ENCODE data around the gene CELA3A. TPM values are rescaled to one million over a fixed set of nuclear protein-coding genes. Genes with fewer than 3 reads are reported as not detected.
"Not testable (repeated sequence)": the region's sequence is repeated elsewhere in the genome, so short reads cannot be mapped to it uniquely, and the experiment has no call there.

The CELA3A gene
- total RNA-seq, 1 donor from 2014 or later = not detected

- DNase-seq (ENCODE audit: missing footprints); intact Hi-C loops (cut with DNase I); ATAC-seq: not testable (repeated sequence)
Measured at GRCh38 chr1:21976703-21977239, 24.7 kb upstream of the CELA3A start, which contains the start of gene CELA3B. Gene CELA3B, plus strand, starts transcription at chr1:21977022. Its CDS starts 18 bp downstream, at chr1:21977040.

- ATAC-seq = not testable (repeated sequence)
Measured at GRCh38 chr1:21978209-21978608, 23.2 kb upstream of the CELA3A start.

DNA sequence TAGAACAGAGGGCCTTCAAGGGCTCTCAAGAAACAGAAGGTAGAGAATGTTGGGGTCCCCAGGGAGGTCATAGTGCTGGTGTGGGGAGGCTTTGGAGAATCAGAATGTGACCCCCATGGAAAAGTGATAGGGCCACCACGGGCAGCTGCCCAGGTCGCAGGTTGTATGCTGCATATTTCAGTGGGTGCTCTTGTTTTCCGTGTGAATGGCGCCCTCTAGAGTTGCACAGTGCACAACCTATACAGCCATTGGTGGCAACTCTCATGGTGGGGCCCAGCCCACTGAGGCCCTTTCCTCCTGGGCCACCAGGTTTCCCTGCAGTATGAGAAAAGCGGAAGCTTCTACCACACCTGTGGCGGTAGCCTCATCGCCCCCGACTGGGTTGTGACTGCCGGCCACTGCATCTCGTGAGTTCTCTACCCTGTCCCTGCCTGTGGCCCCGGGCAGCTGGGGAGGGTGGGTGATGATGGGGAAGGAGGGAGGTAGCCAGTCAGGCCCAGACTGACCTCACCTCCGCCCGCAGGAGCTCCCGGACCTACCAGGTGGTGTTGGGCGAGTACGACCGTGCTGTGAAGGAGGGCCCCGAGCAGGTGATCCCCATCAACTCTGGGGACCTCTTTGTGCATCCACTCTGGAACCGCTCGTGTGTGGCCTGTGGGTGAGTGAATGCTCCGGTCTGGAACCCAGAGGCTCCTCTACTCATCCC is 20.8 kb upstream of the CELA3A start:
- ATAC-seq = peak; percentile 58
- not testable (repeated sequence) for DNase-seq (ENCODE audit: missing footprints)

More at GRCh38 chr1:21978209-21978608, 23.2 kb upstream of the CELA3A start:
- intact Hi-C loops (cut with DNase I); DNase-seq (ENCODE audit: missing footprints): not testable (repeated sequence)

GRCh38 chr1:21981253-21981652 is 20.2 kb upstream of the CELA3A start:
- DNase-seq (ENCODE audit: missing footprints); ATAC-seq; intact Hi-C loops (cut with DNase I): not testable (repeated sequence)

More for the DNA sequence above, 20.8 kb upstream of the CELA3A start:
- intact Hi-C loops (cut with DNase I) = not testable (repeated sequence)

DNA sequence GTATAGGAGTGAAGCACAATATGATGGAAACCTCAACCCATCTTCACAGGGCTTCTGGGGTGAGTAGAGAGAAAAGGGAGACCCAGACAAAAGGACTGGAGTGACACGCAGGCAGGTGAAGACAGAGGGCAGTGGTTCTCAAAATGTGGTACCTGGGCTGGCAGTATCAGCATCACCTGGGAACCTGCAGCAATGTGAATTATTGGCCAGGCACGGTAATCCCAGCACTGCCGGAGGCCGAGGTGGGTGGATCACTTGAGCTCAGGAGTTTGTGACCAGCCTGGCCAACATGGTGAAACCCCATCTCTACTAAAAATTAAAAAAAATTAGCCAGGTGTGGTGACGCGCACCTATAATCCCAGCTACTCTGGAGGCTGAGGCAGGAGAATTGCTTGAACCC is 19.3 kb upstream of the CELA3A start:
- intact Hi-C loops (cut with DNase I); ATAC-seq; DNase-seq (ENCODE audit: missing footprints): not testable (repeated sequence)

DNA sequence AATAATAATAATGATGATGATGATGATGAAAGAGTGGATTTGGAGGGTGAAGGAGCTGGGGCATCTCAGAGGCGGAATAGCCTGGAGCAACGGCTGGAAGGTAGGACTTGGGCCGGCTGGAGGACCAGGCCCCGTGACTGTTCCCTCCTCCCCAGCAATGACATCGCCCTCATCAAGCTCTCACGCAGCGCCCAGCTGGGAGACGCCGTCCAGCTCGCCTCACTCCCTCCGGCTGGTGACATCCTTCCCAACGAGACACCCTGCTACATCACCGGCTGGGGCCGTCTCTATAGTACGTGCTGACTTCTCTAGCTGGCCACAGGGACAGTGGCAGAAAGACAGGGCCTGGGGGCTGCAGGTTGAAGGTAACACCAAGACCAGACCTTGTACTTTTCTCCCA is 17.9 kb upstream of the CELA3A start:
- intact Hi-C loops (cut with DNase I); ATAC-seq; DNase-seq (ENCODE audit: missing footprints): not testable (repeated sequence)

GRCh38 chr1:21985893-21986292 is 15.6 kb upstream of the CELA3A start:
- ATAC-seq; intact Hi-C loops (cut with DNase I): not testable (repeated sequence)

DNA sequence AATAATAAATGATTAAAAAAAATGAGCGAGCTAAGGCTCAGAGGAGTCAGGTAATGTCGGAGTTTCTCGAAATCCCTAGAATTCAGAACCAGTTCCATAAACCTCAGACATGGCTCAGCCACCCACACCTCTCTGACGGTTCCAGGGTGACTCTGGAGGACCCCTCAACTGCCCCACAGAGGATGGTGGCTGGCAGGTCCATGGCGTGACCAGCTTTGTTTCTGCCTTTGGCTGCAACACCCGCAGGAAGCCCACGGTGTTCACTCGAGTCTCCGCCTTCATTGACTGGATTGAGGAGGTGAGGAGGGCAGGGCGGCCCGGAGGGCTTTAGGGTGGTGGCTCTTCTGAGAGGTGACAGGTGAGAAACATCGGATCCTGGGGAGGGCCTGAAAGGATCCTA is 15.1 kb upstream of the CELA3A start:
- ATAC-seq; intact Hi-C loops (cut with DNase I); DNase-seq (ENCODE audit: missing footprints): not testable (repeated sequence)

More at GRCh38 chr1:21985893-21986292, 15.6 kb upstream of the CELA3A start:
- not testable (repeated sequence) for DNase-seq (ENCODE audit: missing footprints)

DNA sequence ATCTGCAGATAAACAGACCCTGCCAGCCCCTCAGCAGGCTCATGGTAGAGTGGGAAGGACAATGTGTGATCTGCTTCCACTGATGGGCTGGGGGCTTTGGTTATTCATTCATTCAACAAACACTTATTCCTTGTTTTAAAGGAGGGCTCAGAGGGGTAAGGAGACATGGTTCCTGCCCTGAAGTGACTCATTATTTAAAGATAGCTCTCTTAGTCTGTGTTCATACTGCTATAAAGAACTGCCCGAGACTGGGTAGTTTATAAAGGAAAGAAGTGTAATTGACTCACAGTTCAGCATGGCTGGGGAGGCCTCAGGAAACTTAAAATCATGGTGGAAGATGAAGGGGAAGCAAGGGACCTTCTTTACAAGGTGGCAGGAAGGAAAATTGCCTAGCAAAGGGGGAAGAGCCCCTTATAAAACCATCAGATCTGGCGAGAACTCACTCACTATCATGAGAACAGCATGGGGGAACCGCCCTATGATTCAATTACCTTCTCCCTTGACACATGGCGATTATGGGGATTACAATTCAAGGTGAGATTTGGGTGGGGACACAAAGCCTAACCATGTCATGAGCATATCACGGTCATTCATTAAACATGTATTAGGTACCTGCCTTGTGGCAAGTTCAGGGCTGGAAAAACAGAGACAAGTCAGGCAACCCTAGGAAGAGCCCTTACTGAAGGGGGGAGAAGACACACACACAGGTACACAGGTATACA is 11.6 kb upstream of the CELA3A start:
- intact Hi-C loops (cut with DNase I); ATAC-seq; DNase-seq (ENCODE audit: missing footprints): not testable (repeated sequence)

- DNase-seq (ENCODE audit: missing footprints); intact Hi-C loops (cut with DNase I); ATAC-seq: not testable (repeated sequence)
Measured at GRCh38 chr1:21992186-21992585, 9.3 kb upstream of the CELA3A start.

GRCh38 chr1:21994716-21995115 is 6.7 kb upstream of the CELA3A start:
- DNase-seq (ENCODE audit: missing footprints); ATAC-seq; intact Hi-C loops (cut with DNase I): not testable (repeated sequence)

GRCh38 chr1:21996663-21996970 is 4.8 kb upstream of the CELA3A start:
- intact Hi-C loops (cut with DNase I); DNase-seq (ENCODE audit: missing footprints); ATAC-seq: not testable (repeated sequence)

DNA sequence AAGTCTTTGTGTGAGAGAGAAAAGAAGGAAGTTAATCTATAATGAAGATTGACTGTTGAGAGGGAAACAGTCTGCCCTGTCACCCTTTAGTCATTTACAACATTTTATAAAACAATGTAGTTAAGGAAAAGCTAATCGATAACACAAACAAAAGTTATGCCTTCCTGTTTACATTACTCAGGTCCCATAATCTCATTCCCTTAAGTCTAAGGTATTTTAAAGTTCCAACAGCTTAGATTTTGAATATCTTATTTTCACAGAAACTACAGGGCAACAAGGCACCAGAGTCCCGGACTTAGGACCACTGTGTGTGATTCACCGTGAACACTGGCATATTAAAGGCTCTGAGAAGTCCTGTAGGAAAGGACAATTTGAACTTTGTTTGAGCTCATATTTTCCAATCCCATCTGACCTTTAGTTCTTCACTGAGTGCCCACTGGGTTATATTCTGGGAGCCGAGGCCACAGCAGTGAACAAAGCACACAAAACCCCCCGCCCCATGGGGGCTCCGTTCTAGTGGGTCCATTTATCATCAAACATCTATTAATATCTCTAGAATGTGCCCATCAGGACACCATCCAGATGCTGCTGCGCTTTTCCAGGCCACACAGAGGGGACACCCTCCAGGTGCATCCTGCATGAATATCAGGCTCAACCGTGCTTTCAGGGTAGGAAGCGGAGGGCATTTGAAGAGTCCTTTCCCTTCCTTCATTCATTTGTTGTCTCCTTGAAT is 3.4 kb upstream of the CELA3A start:
- intact Hi-C loops (cut with DNase I); DNase-seq (ENCODE audit: missing footprints); ATAC-seq: not testable (repeated sequence)

DNA sequence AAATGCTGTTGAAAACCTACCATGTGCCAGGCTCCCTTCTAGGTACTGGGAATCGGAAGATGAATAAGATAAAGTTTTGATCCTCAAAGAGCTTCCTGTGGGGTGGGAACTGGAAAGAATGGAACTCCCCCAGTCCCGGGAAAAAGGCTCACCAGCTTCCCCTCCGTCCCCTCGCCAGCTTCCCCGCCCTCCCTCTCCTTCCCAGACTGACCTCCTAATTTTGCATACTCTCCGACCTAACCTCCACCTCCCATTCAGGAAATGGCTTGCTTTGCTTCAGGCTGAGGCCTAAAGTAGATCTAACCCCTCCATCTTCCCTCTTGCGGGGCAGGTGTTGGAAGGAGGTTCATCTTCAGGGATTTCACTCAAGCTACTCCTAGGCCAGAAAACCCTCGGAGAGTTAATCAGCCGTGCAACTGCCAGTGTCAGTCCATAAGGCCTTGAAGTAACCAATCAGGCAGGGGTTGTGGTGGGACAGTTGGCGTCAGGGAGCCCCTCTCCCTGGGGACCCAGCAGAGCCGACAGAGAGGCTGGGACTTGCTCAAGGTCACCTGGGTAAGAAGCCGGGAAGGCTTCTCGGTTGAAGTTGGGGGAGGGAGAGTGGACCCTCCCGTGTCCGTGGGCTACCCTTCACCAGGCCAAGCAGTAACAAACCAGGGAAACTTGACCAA is 2.7 kb upstream of the CELA3A start:
- DNase-seq (ENCODE audit: missing footprints); ATAC-seq; intact Hi-C loops (cut with DNase I): not testable (repeated sequence)

- peak; percentile 49 for ATAC-seq
- DNase-seq (ENCODE audit: missing footprints); intact Hi-C loops (cut with DNase I): not testable (repeated sequence)
Measured at GRCh38 chr1:21999645-22000044, 1.8 kb upstream of the CELA3A start.

DNA sequence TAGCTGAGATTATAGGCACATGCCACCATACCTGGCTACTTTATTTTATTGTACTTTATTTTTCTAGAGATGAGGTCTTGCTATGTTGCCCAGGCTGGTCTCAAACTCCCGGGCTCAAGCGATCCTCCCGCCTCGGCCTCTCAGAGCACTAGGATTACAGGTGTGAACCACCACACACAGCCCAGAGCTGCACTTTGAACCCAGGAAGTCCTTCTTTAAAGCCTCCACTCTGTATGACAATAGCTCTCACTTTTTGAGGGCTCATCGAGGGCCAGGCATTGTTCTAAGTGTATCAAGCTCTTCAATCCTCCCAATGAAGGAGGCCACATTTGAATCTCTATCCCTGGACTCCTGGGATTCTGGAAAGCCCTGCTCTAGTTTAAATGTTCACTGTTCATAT is 1.0 kb downstream of the CELA3A start:
- intact Hi-C loops (cut with DNase I); ATAC-seq; DNase-seq (ENCODE audit: missing footprints): not testable (repeated sequence)

GRCh38 chr1:22002875-22003274 is 1.4 kb downstream of the CELA3A start:
- ATAC-seq; DNase-seq (ENCODE audit: missing footprints); intact Hi-C loops (cut with DNase I): not testable (repeated sequence)

GRCh38 chr1:22003959-22004358 is 2.5 kb downstream of the CELA3A start:
- ATAC-seq; intact Hi-C loops (cut with DNase I); DNase-seq (ENCODE audit: missing footprints): not testable (repeated sequence)
